Subcutaneous abdominal adipose tissue (tissue), 5 donors: ENCODE results near the gene CYP26A1.

ENCODE experiments used
- H3K27ac ChIP-seq: one replicate; pipeline ENCODE4 v1.7.0; 2013; ENCODE audit warnings: low read depth, mild to moderate bottlenecking, inconsistent platforms, low read length, moderate library complexity
- H3K27me3 ChIP-seq, 5 donors: one replicate each; pipeline ENCODE4 v1.7.0; 2013; ENCODE audit warnings: low read length in 5 of 5, inconsistent platforms in 1 of 5; ENCODE audit not compliant: control insufficient read depth in 5 of 5, insufficient read depth in 4 of 5
- H3K36me3 ChIP-seq, 5 donors: one replicate each; pipeline ENCODE4 v1.7.0; 2013; ENCODE audit warnings: low read length in 5 of 5; ENCODE audit not compliant: control insufficient read depth in 5 of 5, insufficient read depth in 5 of 5
- H3K4me1 ChIP-seq, 5 donors: one replicate each; pipeline ENCODE4 v1.7.0; 2013; ENCODE audit warnings: low read length in 5 of 5, mild to moderate bottlenecking in 3 of 5, moderate library complexity in 1 of 5; ENCODE audit not compliant: control insufficient read depth in 5 of 5, insufficient read depth in 5 of 5
- H3K4me3 ChIP-seq, 5 donors: one replicate each; pipeline ENCODE4 v1.7.0; 2013; ENCODE audit warnings: low read length in 5 of 5, low read depth in 1 of 5
- H3K9ac ChIP-seq, 5 donors: one replicate each; pipeline ENCODE4 v1.7.0; 2013; ENCODE audit warnings: low read length in 5 of 5, mild to moderate bottlenecking in 4 of 5, moderate library complexity in 3 of 5
- H3K9me3 ChIP-seq, 5 donors: one replicate each; pipeline ENCODE4 v1.7.0; 2013; ENCODE audit warnings: low read length in 5 of 5; ENCODE audit not compliant: control insufficient read depth in 5 of 5
- donor health status: healthy.
- donor health status: healthy.
- donor health status: healthy.
- donor health status: healthy.
- donor health status: healthy.

CYP26A1 gene

DNA sequence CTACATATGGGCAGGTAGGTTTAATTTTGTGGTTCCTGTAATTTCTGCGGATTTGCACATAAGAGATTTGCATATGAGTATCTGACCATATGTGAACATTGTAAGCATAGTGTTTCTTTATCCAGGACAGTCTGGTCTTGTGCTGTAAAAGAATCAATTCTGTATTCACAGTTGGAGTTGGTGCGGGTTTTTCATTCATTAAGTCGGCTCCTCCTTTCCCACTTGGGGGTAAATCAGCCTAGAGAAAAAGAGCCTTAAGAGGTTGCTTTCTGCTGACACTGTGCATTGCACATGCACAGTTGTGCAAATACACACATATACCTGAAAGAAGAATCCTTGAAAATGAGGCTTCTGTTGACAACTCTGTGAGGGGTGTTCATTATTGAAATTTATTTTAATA is 19.2 kb upstream of the CYP26A1 start:
- Histone ChIP-seq H3K36me3 (peaks cover 0 to 3% (median 2%) of the 10 kb centered on the region in 5 donors), H3K4me3 (no peak overlapping the region), H3K9ac (no peak overlapping the region), H3K27ac (no peak overlapping the region), H3K4me1 (no peaks in the 10 kb centered on the region), H3K9me3 (no peaks in the 10 kb centered on the region), H3K27me3 (peaks cover 0 to 5% (median 0%) of the 10 kb centered on the region in 5 donors)

DNA sequence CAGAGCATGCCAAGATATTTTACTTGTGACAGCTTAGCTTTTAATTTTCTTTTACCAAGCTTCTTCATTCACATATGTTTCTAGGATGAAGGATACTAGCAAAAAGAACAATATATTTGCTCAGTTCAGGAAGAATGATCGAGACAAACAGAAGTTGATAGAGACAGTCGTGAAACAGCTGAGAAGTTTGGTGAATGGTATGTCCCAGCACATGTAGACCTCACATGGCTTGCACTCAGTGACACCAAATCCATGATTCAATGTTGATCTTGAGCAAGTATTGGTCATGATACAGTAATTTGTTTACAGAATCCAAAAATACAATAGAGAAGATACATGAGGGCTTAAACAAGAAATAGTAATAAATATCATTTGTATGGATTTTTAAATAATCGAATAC is 15.6 kb upstream of the CYP26A1 start:
- Histone ChIP-seq H3K9me3 (no peaks in the 10 kb centered on the region), H3K27ac (no peak overlapping the region), H3K4me1 (peaks cover 4 to 33% (median 26%) of the 10 kb centered on the region in 5 donors), H3K4me3 (no peak overlapping the region), H3K27me3 (peaks cover 19 to 32% (median 26%) of the 10 kb centered on the region in 5 donors), H3K36me3 (peaks cover 0 to 6% (median 3%) of the 10 kb centered on the region in 5 donors), H3K9ac (no peak overlapping the region)

DNA sequence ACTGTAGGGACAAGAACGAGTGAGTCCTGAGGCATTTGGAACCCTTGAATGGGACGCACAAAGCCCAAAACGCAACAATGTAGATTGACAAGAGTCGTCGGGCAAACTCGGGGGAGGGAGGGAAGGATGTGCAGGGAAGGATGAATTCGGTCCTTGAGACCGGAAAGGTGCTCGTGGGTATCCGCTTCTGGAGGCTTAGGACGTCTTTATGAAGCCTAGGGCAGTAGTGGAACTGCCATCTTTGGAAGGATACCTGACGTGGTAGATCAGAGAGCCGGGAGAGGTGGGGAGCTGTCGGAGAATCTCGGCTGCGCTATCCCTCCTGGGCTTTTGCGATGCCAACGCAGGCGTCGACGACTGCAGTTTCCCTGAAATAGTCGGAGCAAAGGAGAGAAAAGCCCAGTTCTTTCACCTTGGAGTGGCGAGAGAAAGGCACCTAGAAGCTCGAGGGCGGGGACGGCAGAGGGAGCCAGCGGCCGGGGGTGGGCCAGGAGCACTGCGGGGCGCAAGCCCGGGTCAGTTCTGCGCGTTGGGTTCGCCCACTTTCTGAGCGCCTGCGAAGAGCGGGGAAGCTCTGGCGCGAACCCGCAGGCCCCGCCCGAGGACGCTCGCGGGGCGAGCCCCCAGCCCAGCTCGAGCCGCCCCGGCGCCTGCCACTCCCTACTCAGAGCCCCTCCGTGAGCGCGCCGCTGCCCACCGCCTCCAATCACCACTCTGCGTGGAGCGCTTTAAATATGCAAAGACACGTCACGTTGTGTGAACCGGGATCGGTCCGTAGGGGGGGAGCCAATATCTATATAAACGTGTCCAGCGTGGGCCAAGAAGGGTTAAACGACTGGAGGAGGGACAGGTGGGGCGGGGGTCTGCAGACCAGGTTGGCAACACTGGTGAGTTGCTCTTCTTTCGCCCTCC is 13.5 kb upstream of the CYP26A1 start, which contains the start of gene CYP26C1:
TSS of gene CYP26C1 (plus strand) at position 824 of the 912 bp plus-strand sequence. CDS start 466 bp downstream, outside the sequence.
- peak within 1 kb of the TSS in 3 of 5 donors; percentile 11 to 59 (median 57) for H3K4me3 ChIP-seq
- peaks cover 35 to 50% (median 40%) of the 10 kb centered on the region in 5 donors for H3K27me3 ChIP-seq
- H3K9ac ChIP-seq = no peak within 1 kb of the TSS
- H3K36me3 ChIP-seq = peaks cover 0 to 6% (median 3%) of the 10 kb centered on the region in 5 donors
- H3K4me1 ChIP-seq = peaks cover 4 to 36% (median 26%) of the 10 kb centered on the region in 5 donors
- no peaks in the 10 kb centered on the region for H3K9me3 ChIP-seq
- H3K27ac ChIP-seq = no peak within 1 kb of the TSS

DNA sequence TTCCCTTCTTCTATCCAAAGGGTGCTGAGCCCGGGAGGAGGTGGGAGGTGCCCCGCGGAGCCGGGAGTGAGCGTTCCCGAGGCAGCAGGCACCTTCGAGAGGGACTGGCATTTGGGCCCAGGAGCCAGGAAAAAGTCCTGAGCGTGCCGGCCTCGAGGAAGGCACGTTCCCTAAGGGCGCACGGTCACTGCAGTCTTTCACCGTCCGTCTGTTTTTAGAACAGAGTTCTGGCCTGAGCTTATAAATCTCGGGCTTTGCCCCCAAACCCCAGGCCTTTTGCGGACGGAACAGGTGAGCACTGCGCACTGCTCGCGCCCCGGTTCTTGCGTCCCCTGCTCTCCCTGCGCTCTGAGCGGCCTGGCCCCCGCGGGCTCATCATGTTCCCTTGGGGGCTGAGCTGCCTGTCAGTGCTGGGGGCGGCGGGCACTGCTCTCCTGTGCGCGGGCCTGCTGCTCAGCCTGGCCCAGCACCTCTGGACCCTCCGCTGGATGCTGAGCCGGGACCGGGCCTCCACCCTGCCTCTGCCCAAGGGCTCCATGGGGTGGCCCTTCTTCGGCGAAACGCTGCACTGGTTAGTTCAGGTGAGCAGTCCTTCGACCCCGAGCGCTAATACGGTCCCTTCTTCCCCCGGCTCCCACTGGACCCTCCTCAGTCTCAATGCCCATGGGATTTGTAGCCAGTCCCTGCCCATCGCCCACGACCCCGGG is 12.7 kb upstream of the CYP26A1 start:
- Histone ChIP-seq H3K9me3 (no peaks in the 10 kb centered on the region), H3K4me1 (peaks cover 4 to 39% (median 30%) of the 10 kb centered on the region in 5 donors), H3K27me3 (peaks cover 40 to 59% (median 48%) of the 10 kb centered on the region in 5 donors), H3K4me3 (peak overlapping the region in 1 of 5 donors; percentile 11), H3K9ac (no peak overlapping the region), H3K36me3 (peaks cover 0 to 6% (median 3%) of the 10 kb centered on the region in 5 donors), H3K27ac (no peak overlapping the region)

DNA sequence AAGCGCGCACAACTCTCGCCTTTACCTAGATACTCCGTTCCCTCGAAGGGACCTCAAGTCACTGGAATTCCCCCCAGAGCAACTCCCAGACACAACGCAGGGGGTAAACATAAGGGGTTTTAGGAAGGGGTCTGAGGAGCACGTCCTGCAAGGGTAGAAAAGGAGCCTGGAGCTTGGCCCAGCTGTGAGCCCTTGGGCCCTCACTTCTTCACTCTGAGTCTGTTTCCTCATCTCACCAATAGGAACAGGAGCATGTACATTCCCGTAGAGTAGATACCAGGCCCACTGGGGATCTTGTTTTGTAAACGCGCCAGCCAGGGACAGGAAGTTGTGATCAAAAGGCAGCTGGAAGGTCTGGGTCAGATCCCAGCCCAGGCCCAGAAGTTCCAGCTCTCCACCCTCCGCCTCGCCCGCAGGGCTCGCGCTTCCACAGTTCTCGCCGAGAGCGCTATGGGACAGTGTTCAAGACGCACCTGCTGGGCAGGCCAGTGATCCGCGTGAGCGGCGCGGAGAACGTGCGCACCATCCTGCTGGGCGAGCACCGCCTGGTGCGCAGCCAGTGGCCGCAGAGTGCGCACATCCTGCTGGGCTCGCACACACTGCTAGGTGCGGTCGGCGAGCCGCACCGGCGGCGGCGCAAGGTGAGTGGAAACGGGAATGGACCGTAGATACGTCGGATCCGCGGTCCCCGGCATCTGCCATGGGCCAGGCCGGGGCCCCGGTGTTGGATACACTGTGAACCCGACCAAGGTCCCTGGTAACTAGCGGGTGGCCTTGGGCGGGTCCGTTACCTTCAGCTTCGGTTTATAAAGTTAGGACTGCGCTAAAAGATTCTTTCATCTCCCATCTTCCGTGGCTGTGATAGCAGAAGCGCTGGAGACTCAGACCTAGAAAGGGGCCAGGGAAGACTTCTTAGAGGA is 11.8 kb upstream of the CYP26A1 start:
- peaks cover 0 to 6% (median 3%) of the 10 kb centered on the region in 5 donors for H3K36me3 ChIP-seq
- H3K27me3 ChIP-seq = peaks cover 47 to 67% (median 55%) of the 10 kb centered on the region in 5 donors
- H3K9me3 ChIP-seq = no peaks in the 10 kb centered on the region
- H3K4me1 ChIP-seq = peaks cover 4 to 39% (median 30%) of the 10 kb centered on the region in 5 donors
- H3K4me3 ChIP-seq = peak overlapping the region; percentile 57 to 66 (median 65)
- H3K27ac ChIP-seq = no peak overlapping the region
- peak overlapping the region in 1 of 5 donors; percentile 43 for H3K9ac ChIP-seq

DNA sequence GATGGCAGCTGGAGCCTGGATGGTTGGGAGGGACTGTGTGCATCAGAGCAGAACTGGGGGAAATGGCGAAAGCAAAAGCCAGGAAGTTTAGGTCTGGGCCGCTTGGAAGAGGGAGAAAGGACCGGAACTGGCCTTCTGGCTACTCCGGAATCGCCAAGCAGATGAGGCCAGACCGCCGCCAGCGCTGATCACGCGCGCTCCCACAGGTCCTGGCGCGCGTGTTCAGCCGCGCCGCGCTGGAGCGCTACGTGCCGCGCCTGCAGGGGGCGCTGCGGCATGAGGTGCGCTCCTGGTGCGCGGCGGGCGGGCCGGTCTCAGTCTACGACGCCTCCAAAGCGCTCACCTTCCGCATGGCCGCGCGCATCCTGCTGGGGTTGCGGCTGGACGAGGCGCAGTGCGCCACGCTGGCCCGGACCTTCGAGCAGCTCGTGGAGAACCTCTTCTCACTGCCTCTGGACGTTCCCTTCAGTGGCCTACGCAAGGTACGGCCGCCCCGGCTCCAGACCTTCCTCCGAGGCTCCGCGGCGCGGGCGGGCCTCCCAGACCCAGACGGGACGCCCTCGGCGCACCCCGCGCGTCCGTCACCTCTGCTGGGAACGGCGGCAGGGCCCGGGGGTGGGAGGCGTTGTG is 11.1 kb upstream of the CYP26A1 start:
- peaks cover 4 to 39% (median 30%) of the 10 kb centered on the region in 5 donors for H3K4me1 ChIP-seq
- H3K9me3 ChIP-seq = no peaks in the 10 kb centered on the region
- no peak overlapping the region for H3K27ac ChIP-seq
- H3K9ac ChIP-seq = peak overlapping the region in 1 of 5 donors; percentile 43
- peaks cover 54 to 73% (median 61%) of the 10 kb centered on the region in 5 donors for H3K27me3 ChIP-seq
- peak overlapping the region; percentile 57 to 66 (median 65) for H3K4me3 ChIP-seq
- H3K36me3 ChIP-seq = peaks cover 0 to 6% (median 2%) of the 10 kb centered on the region in 5 donors

DNA sequence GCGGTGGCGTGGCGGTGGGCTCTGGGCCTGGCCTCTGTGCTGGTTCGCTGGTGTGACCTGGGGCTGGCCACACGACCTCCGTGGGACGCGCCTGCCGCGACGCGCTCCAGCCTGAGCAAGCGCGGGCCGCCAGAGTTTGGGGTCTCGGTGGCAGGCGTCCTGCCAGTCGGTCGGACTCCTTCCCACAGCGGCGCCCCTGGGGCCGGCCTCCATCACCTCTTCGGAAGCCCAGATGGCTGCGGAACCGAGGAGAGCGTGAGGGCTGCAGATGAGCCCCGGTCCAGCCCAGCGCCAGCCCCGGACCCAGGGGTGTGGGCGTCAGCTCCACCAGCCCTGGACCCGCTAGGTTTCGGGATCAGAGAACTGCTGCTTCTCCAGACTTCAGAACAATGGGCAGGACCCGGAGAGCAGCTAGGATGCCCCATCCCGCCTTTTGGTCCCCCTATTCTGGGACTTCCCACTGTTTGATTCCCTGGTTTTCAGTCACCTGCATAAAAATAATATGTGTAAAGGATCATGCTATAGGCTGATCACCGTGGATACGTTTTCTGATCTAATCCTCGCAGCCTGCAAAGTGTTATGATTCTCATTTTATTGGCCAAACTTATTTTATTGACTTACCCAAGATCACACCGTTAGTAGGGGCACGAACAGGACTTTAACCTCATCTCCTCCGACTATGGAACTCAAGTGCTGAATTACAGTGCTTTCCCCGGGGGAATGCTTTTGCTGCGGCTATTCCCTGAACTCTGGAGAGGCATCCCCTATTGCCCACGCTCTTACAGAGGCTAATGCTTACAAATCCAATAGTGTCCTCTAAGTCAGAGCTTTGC is 10.3 kb upstream of the CYP26A1 start:
- H3K9me3 ChIP-seq = no peaks in the 10 kb centered on the region

DNA sequence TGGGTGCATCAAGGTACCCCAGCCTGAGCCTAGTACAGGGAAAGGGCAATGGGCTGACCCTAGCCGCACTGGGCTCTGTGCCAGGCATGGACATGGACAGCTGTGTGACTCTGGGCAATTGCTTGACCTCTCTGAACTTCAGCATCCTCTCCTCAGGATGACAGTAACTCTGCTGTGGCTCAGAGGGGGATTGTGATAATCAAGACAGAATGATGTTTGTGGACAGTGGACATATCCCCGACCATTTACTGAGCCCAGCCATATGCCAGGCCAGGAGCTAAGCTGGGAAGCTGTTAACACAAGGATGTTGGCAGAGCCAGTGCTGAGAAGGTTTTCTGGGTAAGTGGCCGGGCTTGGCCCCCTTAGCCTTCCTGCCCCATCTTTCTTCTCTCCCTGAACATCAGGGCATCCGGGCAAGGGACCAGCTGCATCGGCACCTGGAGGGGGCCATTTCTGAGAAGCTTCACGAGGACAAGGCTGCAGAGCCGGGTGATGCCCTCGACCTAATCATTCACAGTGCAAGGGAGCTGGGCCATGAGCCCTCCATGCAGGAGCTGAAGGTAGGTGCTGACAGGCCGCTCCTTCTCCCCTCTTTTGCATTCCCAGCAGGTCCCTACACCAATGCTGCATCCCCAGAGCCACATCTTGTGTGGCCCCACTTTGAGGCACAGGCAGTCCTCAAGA is 9.6 kb upstream of the CYP26A1 start:
- no peaks in the 10 kb centered on the region for H3K9me3 ChIP-seq
- no peak overlapping the region for H3K9ac ChIP-seq
- H3K4me1 ChIP-seq = peaks cover 4 to 51% (median 41%) of the 10 kb centered on the region in 5 donors
- H3K27me3 ChIP-seq = peaks cover 69 to 84% (median 76%) of the 10 kb centered on the region in 5 donors
- no peak overlapping the region for H3K4me3 ChIP-seq
- peaks cover 0 to 3% (median 0%) of the 10 kb centered on the region in 5 donors for H3K36me3 ChIP-seq
- H3K27ac ChIP-seq = no peak overlapping the region

More for the DNA sequence above, 10.3 kb upstream of the CYP26A1 start:
- Histone ChIP-seq H3K36me3 (peaks cover 0 to 3% (median 0%) of the 10 kb centered on the region in 5 donors), H3K9ac (no peak overlapping the region), H3K27me3 (peaks cover 62 to 80% (median 68%) of the 10 kb centered on the region in 5 donors), H3K4me3 (peak overlapping the region in 1 of 5 donors; percentile 59), H3K27ac (no peak overlapping the region), H3K4me1 (peaks cover 4 to 43% (median 33%) of the 10 kb centered on the region in 5 donors)
